Neutrophil (primary cell): ENCODE measurements around the gene GAB1.

Source experiments
- H3K27ac ChIP-seq: fragments of 200-600 bp; sonication (generic); 2 replicates; pipeline ENCODE4 v1.5.1; 2016; ENCODE audit warnings: mild to moderate bottlenecking, moderate library complexity
- H3K27me3 ChIP-seq: fragments of 200-600 bp; sonication (generic); 2 replicates; pipeline ENCODE4 v1.6.0; 2016; ENCODE audit warnings: mild to moderate bottlenecking
- H3K36me3 ChIP-seq: fragments of 200-600 bp; sonication (generic); 2 replicates; pipeline ENCODE4 v1.5.1; 2017
- H3K4me1 ChIP-seq, 2 experiments: fragments of 200-600 bp in 1 of 2; sonication (generic) in 1 of 2; 1 replicate in 1 of 2; 2 replicates in 1 of 2; pipeline versions ENCODE4 v1.5.1 to v1.6.1; 2013 to 2016; ENCODE audit warnings: low read depth in 1 of 2, low read length in 1 of 2, mild to moderate bottlenecking in 1 of 2, moderate library complexity in 1 of 2; ENCODE audit not compliant: control insufficient read depth in 1 of 2, insufficient read depth in 1 of 2
- H3K4me3 ChIP-seq, 2 experiments: fragments of 200-600 bp in 1 of 2; sonication (generic) in 1 of 2; 1 replicate in 1 of 2; 2 replicates in 1 of 2; pipeline ENCODE4 v1.5.1; 2013 to 2016; ENCODE audit warnings: low read depth in 1 of 2, low read length in 1 of 2, mild to moderate bottlenecking in 1 of 2, moderate library complexity in 1 of 2
- H3K9me3 ChIP-seq: fragments of 200-600 bp; sonication (generic); 2 replicates; pipeline ENCODE4 v1.5.1; 2016
- CTCF ChIP-seq: fragments of 200-600 bp; sonication (generic); IDR thresholded peaks from 2 replicates; pipeline ENCODE4 v1.5.1; 2016; ENCODE audit warnings: antibody characterized with exemption

GAB1 gene

DNA sequence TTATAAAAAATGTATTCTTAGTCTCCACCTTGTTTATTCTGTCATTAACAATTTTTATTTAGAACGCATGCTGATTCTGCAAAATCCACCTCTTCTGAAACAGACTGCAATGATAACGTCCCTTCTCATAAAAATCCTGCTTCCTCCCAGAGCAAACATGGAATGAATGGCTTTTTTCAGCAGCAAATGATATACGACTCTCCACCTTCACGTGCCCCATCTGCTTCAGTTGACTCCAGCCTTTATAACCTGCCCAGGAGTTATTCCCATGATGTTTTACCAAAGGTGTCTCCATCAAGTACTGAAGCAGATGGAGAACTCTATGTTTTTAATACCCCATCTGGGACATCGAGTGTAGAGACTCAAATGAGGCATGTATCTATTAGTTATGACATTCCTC, 101.3 kb downstream of the GAB1 start:
- H3K9me3 ChIP-seq: no peaks in the 10 kb centered on the region
- no peak overlapping the region for H3K4me3 ChIP-seq
- no peak for TF ChIP-seq CTCF
- peaks cover 33% of the 10 kb centered on the region for H3K36me3 ChIP-seq
- no peaks in the 10 kb centered on the region for H3K27me3 ChIP-seq
- H3K4me1 ChIP-seq: no peaks in the 10 kb centered on the region
- no peak overlapping the region for H3K27ac ChIP-seq

GRCh38 chr4:143438710-143439109, 102.0 kb downstream of the GAB1 start:
- Histone ChIP-seq H3K36me3 (peaks cover 30% of the 10 kb centered on the region), H3K4me1 (no peaks in the 10 kb centered on the region), H3K27me3 (no peaks in the 10 kb centered on the region), H3K9me3 (no peaks in the 10 kb centered on the region), H3K4me3 (no peak overlapping the region), H3K27ac (no peak overlapping the region)
- TF ChIP-seq CTCF: no peak

DNA sequence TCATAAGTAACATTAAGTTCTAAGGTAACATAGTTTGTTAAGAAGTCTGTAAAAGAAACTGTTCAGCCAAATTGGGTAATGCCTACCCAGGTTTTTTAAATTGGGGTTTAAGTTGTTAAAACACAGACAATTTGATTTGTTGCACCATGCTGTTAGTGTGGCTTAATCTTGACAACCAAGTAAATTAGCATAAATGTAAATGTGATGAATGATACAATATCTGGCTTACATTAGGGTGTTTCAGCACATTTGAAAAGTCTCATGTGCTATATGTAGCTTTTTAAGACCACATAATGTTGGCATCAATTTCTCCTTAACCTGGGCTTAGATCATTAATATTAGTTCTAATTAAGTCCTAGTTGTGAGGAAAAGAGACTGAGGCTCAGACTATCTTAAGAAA, 104.4 kb downstream of the GAB1 start:
- Histone ChIP-seq H3K4me3 (no peak overlapping the region), H3K27me3 (no peaks in the 10 kb centered on the region), H3K4me1 (no peaks in the 10 kb centered on the region), H3K36me3 (peaks cover 30% of the 10 kb centered on the region), H3K9me3 (no peaks in the 10 kb centered on the region), H3K27ac (no peak overlapping the region)
- TF ChIP-seq CTCF: no peak

GRCh38 chr4:143441678-143442077, 105.0 kb downstream of the GAB1 start:
- TF ChIP-seq CTCF: no peak
- Histone ChIP-seq H3K4me1 (no peaks in the 10 kb centered on the region), H3K27ac (no peak overlapping the region), H3K9me3 (no peaks in the 10 kb centered on the region), H3K36me3 (peaks cover 30% of the 10 kb centered on the region), H3K27me3 (no peaks in the 10 kb centered on the region), H3K4me3 (no peak overlapping the region)

DNA sequence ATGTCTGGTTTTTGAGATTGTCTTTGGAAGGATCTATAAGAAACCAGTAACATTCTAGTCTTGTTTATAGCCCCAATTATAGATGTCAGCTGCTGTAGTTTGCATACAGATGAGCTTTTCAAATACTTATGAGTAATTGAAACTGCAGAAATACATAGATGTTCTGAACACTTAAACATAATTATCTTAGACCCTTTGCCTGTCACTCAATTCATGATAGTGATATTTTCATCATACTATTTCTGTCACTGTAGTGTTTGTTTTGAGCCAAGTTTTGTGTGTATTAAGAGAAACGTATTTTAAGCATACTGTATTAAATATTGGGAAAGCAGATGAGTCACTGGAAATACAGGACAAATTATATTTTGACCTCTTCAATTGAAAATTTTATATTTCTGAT, 107.1 kb downstream of the GAB1 start:
- H3K27ac ChIP-seq: no peak overlapping the region
- no peak overlapping the region for H3K4me3 ChIP-seq
- H3K27me3 ChIP-seq: no peaks in the 10 kb centered on the region
- peaks cover 20% of the 10 kb centered on the region for H3K36me3 ChIP-seq
- H3K4me1 ChIP-seq: no peaks in the 10 kb centered on the region
- no peak for TF ChIP-seq CTCF
- no peaks in the 10 kb centered on the region for H3K9me3 ChIP-seq

- no peaks in the 10 kb centered on the region for H3K27me3 ChIP-seq
- no peak for TF ChIP-seq CTCF
- no peak overlapping the region for H3K4me3 ChIP-seq
- no peaks in the 10 kb centered on the region for H3K36me3 ChIP-seq
- no peaks in the 10 kb centered on the region for H3K9me3 ChIP-seq
- H3K4me1 ChIP-seq: no peaks in the 10 kb centered on the region
- no peak overlapping the region for H3K27ac ChIP-seq
Observed at GRCh38 chr4:143451186-143451585, 114.5 kb downstream of the GAB1 start.
